Measurements from ENCODE around the gene AP4B1. TPM values are rescaled to one million over a fixed set of nuclear protein-coding genes. Genes with fewer than 3 reads are reported as not detected.

Gene AP4B1
- total RNA-seq, 4 donors from 2014 or later, result 5.3 to 19.1 (median 5.9) TPM

DNA sequence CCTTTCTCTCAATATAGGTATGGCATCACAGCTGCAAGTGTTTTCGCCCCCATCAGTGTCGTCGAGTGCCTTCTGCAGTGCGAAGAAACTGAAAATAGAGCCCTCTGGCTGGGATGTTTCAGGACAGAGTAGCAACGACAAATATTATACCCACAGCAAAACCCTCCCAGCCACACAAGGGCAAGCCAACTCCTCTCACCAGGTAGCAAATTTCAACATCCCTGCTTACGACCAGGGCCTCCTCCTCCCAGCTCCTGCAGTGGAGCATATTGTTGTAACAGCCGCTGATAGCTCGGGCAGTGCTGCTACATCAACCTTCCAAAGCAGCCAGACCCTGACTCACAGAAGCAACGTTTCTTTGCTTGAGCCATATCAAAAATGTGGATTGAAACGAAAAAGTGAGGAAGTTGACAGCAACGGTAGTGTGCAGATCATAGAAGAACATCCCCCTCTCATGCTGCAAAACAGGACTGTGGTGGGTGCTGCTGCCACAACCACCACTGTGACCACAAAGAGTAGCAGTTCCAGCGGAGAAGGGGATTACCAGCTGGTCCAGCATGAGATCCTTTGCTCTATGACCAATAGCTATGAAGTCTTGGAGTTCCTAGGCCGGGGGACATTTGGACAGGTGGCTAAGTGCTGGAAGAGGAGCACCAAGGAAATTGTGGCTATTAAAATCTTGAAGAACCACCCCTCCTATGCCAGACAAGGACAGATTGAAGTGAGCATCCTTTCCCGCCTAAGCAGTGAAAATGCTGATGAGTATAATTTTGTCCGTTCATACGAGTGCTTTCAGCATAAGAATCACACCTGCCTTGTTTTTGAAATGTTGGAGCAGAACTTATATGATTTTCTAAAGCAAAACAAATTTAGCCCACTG lies 36.0 kb upstream of the AP4B1 start:
- DNase-seq (ENCODE audit: low spot score in 2 of 2), result no peak
- intact Hi-C loops (cut with DNase I; ENCODE audit: low total_unique reads), result no loop called here
- no peak overlapping the region for H3K4me3 ChIP-seq (ENCODE audit: low read depth, poor library complexity, severe bottlenecking)
- no peak for TF ChIP-seq POLR2A (IDR thresholded peaks at IDR 0.05)
- TF ChIP-seq, protein P1, sequence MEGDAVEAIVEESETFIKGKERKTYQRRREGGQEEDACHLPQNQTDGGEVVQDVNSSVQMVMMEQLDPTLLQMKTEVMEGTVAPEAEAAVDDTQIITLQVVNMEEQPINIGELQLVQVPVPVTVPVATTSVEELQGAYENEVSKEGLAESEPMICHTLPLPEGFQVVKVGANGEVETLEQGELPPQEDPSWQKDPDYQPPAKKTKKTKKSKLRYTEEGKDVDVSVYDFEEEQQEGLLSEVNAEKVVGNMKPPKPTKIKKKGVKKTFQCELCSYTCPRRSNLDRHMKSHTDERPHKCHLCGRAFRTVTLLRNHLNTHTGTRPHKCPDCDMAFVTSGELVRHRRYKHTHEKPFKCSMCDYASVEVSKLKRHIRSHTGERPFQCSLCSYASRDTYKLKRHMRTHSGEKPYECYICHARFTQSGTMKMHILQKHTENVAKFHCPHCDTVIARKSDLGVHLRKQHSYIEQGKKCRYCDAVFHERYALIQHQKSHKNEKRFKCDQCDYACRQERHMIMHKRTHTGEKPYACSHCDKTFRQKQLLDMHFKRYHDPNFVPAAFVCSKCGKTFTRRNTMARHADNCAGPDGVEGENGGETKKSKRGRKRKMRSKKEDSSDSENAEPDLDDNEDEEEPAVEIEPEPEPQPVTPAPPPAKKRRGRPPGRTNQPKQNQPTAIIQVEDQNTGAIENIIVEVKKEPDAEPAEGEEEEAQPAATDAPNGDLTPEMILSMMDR (IDR thresholded peaks at IDR 0.05), result no peak
- WGBS, 2 donors, result 79 to 82% methylated on average over 16 of the region's 16 CpGs

DNA sequence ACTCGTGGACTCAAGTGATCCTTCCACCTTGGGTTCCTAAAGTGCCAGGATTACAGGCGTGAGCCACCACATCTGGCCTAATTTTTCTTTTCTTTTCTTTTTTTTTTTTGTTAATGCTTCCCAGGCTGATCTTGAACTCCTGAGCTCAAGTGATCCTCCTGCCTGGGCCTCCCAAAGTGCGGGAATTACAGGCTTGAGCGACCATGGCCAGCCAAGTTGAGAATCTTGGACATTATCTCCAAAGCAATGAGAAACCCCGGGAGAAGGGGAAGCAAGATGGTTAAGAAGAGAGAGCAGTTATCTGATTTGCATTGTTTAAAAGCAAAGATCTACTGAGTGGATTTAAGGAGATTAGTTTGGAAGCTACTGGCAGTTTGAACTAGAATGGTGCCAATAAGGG lies 33.6 kb upstream of the AP4B1 start:
- TF ChIP-seq, protein P1 (IDR thresholded peaks at IDR 0.05), result no peak
- TF ChIP-seq POLR2A (IDR thresholded peaks at IDR 0.05), result no peak
- WGBS, 2 donors, result 72 to 77% methylated on average over 5 of the region's 5 CpGs
- no peak overlapping the region for H3K4me3 ChIP-seq (ENCODE audit: low read depth, poor library complexity, severe bottlenecking)
- DNase-seq (ENCODE audit: low spot score in 2 of 2), result no peak
- intact Hi-C loops (cut with DNase I; ENCODE audit: low total_unique reads), result no loop called here

DNA sequence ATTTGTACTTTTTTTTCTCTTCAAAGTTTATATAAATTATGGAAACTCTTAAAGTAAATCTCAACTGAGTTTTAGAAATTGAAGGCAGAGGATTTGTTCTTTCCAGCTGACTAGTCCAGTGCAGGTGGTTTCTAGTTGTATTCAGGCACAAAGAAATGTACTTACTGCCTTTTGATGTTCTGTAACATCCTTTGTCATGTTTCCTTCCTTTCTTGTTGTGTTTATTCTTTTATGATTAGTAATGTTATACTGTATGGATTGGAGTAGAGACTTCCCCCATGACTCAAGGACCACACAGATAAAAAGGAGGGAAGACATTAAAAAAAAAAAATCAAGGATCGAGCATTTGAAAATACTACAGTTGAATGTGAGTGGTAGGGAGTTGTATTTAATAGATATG lies 32.5 kb upstream of the AP4B1 start:
- WGBS, 2 donors, result 79 to 82% methylated on average over 1 of the region's 1 CpG
- TF ChIP-seq POLR2A (IDR thresholded peaks at IDR 0.05), result no peak
- TF ChIP-seq, protein P1 (IDR thresholded peaks at IDR 0.05), result no peak
- intact Hi-C loops (cut with DNase I; ENCODE audit: low total_unique reads), result no loop called here
- DNase-seq (ENCODE audit: low spot score in 2 of 2), result no peak
- H3K4me3 ChIP-seq (ENCODE audit: low read depth, poor library complexity, severe bottlenecking), result no peak overlapping the region

DNA sequence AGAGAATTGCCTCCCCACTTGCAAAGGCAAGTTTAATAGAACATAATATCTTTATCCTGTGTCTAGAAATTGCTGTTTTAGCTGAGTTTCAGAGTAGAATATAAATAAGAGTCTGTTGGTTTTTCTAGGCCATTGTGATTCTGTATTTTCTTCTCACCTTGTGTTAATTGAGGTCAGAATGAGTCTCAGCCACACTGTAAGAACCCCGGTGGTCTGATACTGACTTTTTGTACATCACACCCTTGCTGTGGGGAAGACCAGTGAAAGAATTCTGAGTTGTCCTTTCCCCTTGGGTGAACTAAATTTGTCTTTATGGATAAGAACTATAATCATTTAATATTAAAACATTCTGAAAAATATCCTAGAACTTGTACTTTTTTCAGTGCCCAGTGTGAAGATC lies 31.4 kb upstream of the AP4B1 start:
- no peak overlapping the region for H3K4me3 ChIP-seq (ENCODE audit: low read depth, poor library complexity, severe bottlenecking)
- 73 to 81% methylated on average over 1 of the region's 1 CpG for WGBS, 2 donors
- no peak for DNase-seq (ENCODE audit: low spot score in 2 of 2)
- TF ChIP-seq POLR2A (IDR thresholded peaks at IDR 0.05), result no peak
- TF ChIP-seq, protein P1 (IDR thresholded peaks at IDR 0.05), result no peak
- intact Hi-C loops (cut with DNase I; ENCODE audit: low total_unique reads), result no loop called here

DNA sequence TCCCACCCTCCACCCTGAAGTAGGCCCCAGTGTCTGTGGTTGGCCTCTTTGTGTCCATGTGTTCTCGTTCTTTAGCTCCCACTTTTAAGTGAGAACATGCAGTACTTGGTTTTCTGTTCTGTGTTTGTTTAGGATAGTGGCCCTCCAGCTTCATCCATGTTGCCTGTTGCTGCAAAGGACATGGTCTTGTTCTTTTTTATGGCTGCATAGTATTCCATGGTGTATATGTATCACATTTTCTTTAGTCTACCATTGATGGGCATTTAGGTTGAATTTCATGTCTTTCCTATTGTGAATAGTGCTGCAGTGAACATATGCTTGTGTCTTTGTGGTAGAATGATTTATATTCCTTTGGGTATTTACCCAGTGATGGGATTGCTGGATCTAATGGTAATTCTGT lies 30.6 kb upstream of the AP4B1 start:
- 92 to 96% methylated on average over 1 of the region's 1 CpG for WGBS, 2 donors
- intact Hi-C loops (cut with DNase I; ENCODE audit: low total_unique reads), result no loop called here
- TF ChIP-seq POLR2A (IDR thresholded peaks at IDR 0.05), result no peak
- TF ChIP-seq, protein P1 (IDR thresholded peaks at IDR 0.05), result no peak
- no peak overlapping the region for H3K4me3 ChIP-seq (ENCODE audit: low read depth, poor library complexity, severe bottlenecking)
- DNase-seq (ENCODE audit: low spot score in 2 of 2), result no peak

Data from lower leg skin (tissue), 4 donors.